Testis (tissue), 2 donors: ENCODE results near the gene GIPC3.

Experiments
- POLR2A ChIP-seq: fragments of 450-650 bp; IDR thresholded peaks from one replicate; pipeline ENCODE4 v1.6.1; 2017; ENCODE audit warnings: antibody characterized with exemption, mild to moderate bottlenecking, moderate library complexity
- TF ChIP-seq, protein P1 (sequence below), 3 experiments: fragments of 450-650 bp in 2 of 3; fragments of 200-600 bp in 1 of 3; sonication (generic) in 1 of 3; IDR thresholded peaks; one replicate each; pipeline ENCODE4 v1.5.1; 2016 to 2019; ENCODE audit warnings: antibody characterized with exemption in 3 of 3, mild to moderate bottlenecking in 2 of 3, moderate library complexity in 1 of 3

GRCh38 chr19:3537438-3538240 is 47.6 kb upstream of the GIPC3 start:
- TF ChIP-seq, protein P1, sequence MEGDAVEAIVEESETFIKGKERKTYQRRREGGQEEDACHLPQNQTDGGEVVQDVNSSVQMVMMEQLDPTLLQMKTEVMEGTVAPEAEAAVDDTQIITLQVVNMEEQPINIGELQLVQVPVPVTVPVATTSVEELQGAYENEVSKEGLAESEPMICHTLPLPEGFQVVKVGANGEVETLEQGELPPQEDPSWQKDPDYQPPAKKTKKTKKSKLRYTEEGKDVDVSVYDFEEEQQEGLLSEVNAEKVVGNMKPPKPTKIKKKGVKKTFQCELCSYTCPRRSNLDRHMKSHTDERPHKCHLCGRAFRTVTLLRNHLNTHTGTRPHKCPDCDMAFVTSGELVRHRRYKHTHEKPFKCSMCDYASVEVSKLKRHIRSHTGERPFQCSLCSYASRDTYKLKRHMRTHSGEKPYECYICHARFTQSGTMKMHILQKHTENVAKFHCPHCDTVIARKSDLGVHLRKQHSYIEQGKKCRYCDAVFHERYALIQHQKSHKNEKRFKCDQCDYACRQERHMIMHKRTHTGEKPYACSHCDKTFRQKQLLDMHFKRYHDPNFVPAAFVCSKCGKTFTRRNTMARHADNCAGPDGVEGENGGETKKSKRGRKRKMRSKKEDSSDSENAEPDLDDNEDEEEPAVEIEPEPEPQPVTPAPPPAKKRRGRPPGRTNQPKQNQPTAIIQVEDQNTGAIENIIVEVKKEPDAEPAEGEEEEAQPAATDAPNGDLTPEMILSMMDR (IDR thresholded peaks at IDR 0.05) = no peak
- no peak for TF ChIP-seq POLR2A
